Measurements from ENCODE around the gene DTD2. TPM values are rescaled to one million over a fixed set of nuclear protein-coding genes. Genes with fewer than 3 reads are reported as not detected.
"Not testable (repeated sequence)": the region's sequence is repeated elsewhere in the genome, so short reads cannot be mapped to it uniquely, and the experiment has no call there.

DTD2 gene
- total RNA-seq, 1 experiment from 2014 or later: 14.8 TPM

GRCh38 chr14:31465111-31465510 lies 7.8 kb upstream of the DTD2 start:
- Histone ChIP-seq H3K18ac (ENCODE audit: insufficient read length, low read depth, low read length) (no peak overlapping the region), H2AFZ (ENCODE audit: low read length) (no peak overlapping the region), H3K79me1 (ENCODE audit: insufficient read depth, low read depth, low read length, poor library complexity, severe bottlenecking) (no peaks in the 10 kb centered on the region), H2BK20ac (ENCODE audit: low read depth, low read length, poor library complexity, severe bottlenecking) (no peak overlapping the region), H4K5ac (ENCODE audit: insufficient read length, low read depth, low read length) (no peak overlapping the region), H3K4me2 (ENCODE audit: insufficient read depth, insufficient read length, low read length) (no peak overlapping the region), H3K4ac (ENCODE audit: low read depth, low read length) (no peak overlapping the region), H3K27ac (ENCODE audit: insufficient read length, low read depth, low read length) (no peak overlapping the region), H3K27me3 (ENCODE audit: insufficient read depth, low read length) (no peaks in the 10 kb centered on the region), H3K56ac (ENCODE audit: insufficient read length, low read depth, low read length) (no peak overlapping the region), H3K9ac (ENCODE audit: extremely low read depth, insufficient read length, low read length) (no peak overlapping the region), H2BK5ac (ENCODE audit: insufficient read length, low read length) (no peak overlapping the region), H3K9me3 (ENCODE audit: control insufficient read depth, low read depth, low read length) (no peaks in the 10 kb centered on the region), H4K91ac (ENCODE audit: insufficient read length, low read depth, low read length) (no peak overlapping the region), H2BK120ac (ENCODE audit: low read depth, low read length, poor library complexity, severe bottlenecking) (no peak overlapping the region), H2BK12ac (ENCODE audit: insufficient read length, low read depth, low read length) (no peak overlapping the region), H4K8ac (replicated peaks; ENCODE audit: insufficient read length, low read depth, low read length) (no peak overlapping the region), H3K79me2 (ENCODE audit: insufficient read depth, low read length) (no peaks in the 10 kb centered on the region), H3T11ph (ENCODE audit: low read length) (no peak overlapping the region), H3K23ac (ENCODE audit: insufficient read length, low read depth, low read length) (no peak overlapping the region), H2AK5ac (ENCODE audit: insufficient read length, low read length) (no peak overlapping the region), H3K4me1 (ENCODE audit: insufficient read depth, low read length) (no peaks in the 10 kb centered on the region), H3K14ac (ENCODE audit: insufficient read depth, low read length) (no peak overlapping the region), H2BK15ac (ENCODE audit: low read depth, low read length) (no peak overlapping the region), H4K20me1 (ENCODE audit: control insufficient read depth, insufficient read depth, insufficient read length) (no peaks in the 10 kb centered on the region), H3K23me2 (ENCODE audit: insufficient read length, low read depth, low read length, poor library complexity, severe bottlenecking) (no peaks in the 10 kb centered on the region)
- no peak for TF ChIP-seq CTCF (conservative IDR thresholded peaks at IDR 0.05)
- DNase-seq: no peak
- Mint-ChIP-seq H3K36me3 (ENCODE audit: insufficient read depth in 1 of 3, low read depth in 3 of 3) (no peaks in the 10 kb centered on the region), H3K27ac (no peak overlapping the region), H3K9me3 (no peaks in the 10 kb centered on the region), H3K4me1 (peaks cover 2 to 3% of the 10 kb centered on the region in 2 experiments; a peak in 3 of 4 replicates), H3K4me3 (no peak overlapping the region), H3K27me3 (ENCODE audit: low read depth) (no peaks in the 10 kb centered on the region; the same call in 1 of the 2 replicates)

GRCh38 chr14:31462450-31462849 lies 5.1 kb upstream of the DTD2 start:
- H3K4me3 Mint-ChIP-seq; H3K4me1 ChIP-seq (ENCODE audit: insufficient read depth, low read length); DNase-seq; H4K5ac ChIP-seq (ENCODE audit: insufficient read length, low read depth, low read length); H3K27ac ChIP-seq (ENCODE audit: insufficient read length, low read depth, low read length); H3T11ph ChIP-seq (ENCODE audit: low read length); H3K27me3 ChIP-seq (ENCODE audit: insufficient read depth, low read length); H2BK120ac ChIP-seq (ENCODE audit: low read depth, low read length, poor library complexity, severe bottlenecking); H4K8ac ChIP-seq (replicated peaks; ENCODE audit: insufficient read length, low read depth, low read length); H4K91ac ChIP-seq (ENCODE audit: insufficient read length, low read depth, low read length); H3K23me2 ChIP-seq (ENCODE audit: insufficient read length, low read depth, low read length, poor library complexity, severe bottlenecking); H2BK15ac ChIP-seq (ENCODE audit: low read depth, low read length); H3K36me3 Mint-ChIP-seq (ENCODE audit: insufficient read depth in 1 of 3, low read depth in 3 of 3); H2BK5ac ChIP-seq (ENCODE audit: insufficient read length, low read length); H2AK5ac ChIP-seq (ENCODE audit: insufficient read length, low read length); H3K23ac ChIP-seq (ENCODE audit: insufficient read length, low read depth, low read length); H3K4me2 ChIP-seq (ENCODE audit: insufficient read depth, insufficient read length, low read length); H2AFZ ChIP-seq (ENCODE audit: low read length); H4K20me1 ChIP-seq (ENCODE audit: control insufficient read depth, insufficient read depth, insufficient read length); H3K27ac Mint-ChIP-seq; H3K9ac ChIP-seq (ENCODE audit: extremely low read depth, insufficient read length, low read length); H3K56ac ChIP-seq (ENCODE audit: insufficient read length, low read depth, low read length); H3K14ac ChIP-seq (ENCODE audit: insufficient read depth, low read length); H3K27me3 Mint-ChIP-seq (ENCODE audit: low read depth); H2BK12ac ChIP-seq (ENCODE audit: insufficient read length, low read depth, low read length); H3K9me3 Mint-ChIP-seq; H3K9me3 ChIP-seq (ENCODE audit: control insufficient read depth, low read depth, low read length); H3K79me2 ChIP-seq (ENCODE audit: insufficient read depth, low read length); H3K18ac ChIP-seq (ENCODE audit: insufficient read length, low read depth, low read length); H3K4ac ChIP-seq (ENCODE audit: low read depth, low read length); H3K79me1 ChIP-seq (ENCODE audit: insufficient read depth, low read depth, low read length, poor library complexity, severe bottlenecking); H2BK20ac ChIP-seq (ENCODE audit: low read depth, low read length, poor library complexity, severe bottlenecking): not testable (repeated sequence)
- peaks cover 14% of the 10 kb centered on the region in 2 experiments for H3K4me1 Mint-ChIP-seq
- no CpG with 5 or more reads among the region's 2 CpGs for WGBS (ENCODE audit: extremely low coverage, insufficient read length, low lambda C conversion rate)

Data from H9 (cell line).